ENCODE results near the gene SUPT5H.

The SUPT5H gene

GRCh38 chr19:39408392-39409207, 36.8 kb upstream of the SUPT5H start:
- TF ChIP-seq CTCF (IDR thresholded peaks at IDR 0.05; ENCODE audit: insufficient read depth, low read length, poor library complexity, severe bottlenecking) = no peak
- peaks cover 12% of the 10 kb centered on the region for H3K36me3 ChIP-seq (ENCODE audit: control insufficient read depth, insufficient read depth, low read length)
- peak overlapping the region; percentile 91 for H3K4me3 ChIP-seq (replicated peaks; ENCODE audit: low read depth, low read length)
- no peak for DNase-seq (ENCODE audit: extremely low read depth, insufficient read length)
- H3K27me3 ChIP-seq (replicated peaks; ENCODE audit: control insufficient read depth, insufficient read depth, low read length) = no peaks in the 10 kb centered on the region

DNA sequence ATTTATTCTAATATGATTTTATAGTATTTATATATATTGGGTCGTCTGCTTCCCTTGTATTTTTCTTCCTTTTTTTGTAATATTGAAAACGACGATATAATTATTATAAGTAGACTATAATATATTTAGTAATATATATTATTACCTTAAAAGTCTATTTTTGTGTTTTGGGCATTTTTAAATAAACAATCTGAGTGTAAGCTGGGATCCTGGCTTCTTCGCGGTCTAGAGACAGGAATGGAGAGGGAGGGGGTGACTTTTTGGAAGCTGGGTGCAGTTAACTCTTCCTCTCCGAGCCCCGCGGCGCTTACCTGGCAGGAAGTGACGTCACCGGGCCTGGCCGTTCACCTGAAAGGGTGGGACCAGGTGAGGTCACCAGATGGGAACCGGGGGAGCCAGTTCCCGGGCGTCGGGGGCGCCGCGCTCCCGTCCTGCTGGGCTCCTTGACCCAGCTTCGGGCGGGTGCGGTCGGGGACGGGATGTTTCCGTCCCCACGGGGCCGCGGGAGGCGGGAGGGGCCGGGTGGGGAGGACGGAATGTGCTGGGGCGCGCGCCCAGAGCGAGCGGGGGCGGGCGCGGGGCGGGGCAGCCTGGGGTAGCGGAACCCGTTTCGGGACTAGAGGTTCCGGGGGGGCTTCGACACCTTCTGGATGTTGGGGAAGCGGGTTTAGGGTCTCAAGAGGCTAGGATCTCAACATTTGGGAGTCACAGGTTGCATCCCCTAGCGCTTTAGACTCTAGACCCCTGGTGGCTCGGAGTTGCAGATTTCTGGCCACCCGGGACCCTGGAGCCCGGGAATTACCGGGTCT, 36.0 kb upstream of the SUPT5H start:
- Histone ChIP-seq H3K27me3 (replicated peaks; ENCODE audit: control insufficient read depth, insufficient read depth, low read length) (no peaks in the 10 kb centered on the region), H3K36me3 (ENCODE audit: control insufficient read depth, insufficient read depth, low read length) (peaks cover 12% of the 10 kb centered on the region), H3K4me3 (replicated peaks; ENCODE audit: low read depth, low read length) (peak overlapping the region; percentile 91)
- no peak for TF ChIP-seq CTCF (IDR thresholded peaks at IDR 0.05; ENCODE audit: insufficient read depth, low read length, poor library complexity, severe bottlenecking)
- DNase-seq (ENCODE audit: extremely low read depth, insufficient read length) = peak; percentile 84

DNA sequence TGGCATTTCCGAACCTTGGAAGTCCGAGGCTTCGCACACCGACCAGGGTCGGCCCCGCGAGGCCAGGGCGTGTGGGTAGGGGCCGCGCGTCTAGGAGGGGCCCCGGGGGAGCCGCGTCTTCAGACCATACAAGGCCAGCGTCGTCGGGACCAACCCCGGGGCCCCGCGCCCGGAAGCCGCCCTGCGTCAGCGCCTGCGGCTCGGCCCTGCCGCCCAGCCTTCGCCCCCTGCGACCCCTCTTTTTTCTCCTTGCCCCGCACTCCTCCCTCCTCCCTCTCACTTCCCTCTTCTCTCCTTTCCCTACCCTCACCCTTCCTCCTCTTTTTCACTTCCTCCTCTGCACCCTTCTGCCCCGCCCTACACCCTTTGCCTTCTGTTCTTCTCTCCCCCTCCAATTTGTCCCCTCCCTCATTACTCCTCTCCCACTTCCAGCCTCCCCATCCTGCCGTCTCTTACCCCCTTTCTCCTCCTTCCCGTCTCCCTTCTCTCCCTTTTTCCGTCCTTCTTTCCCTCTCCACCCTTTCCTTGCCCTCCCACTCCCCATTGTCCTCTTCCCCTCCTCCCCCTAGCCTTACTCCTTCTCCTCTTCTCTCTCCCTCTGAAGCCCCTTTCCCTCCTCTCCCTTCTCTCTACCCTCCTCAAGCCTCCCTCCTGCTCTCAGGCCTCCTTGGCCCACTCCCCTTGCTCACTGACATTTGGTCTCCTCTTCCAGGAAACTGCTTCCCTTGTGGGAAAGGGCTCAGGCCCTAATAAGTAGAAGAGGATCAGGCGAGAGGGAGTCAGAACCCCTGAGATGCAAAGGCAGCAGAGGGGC, 35.2 kb upstream of the SUPT5H start:
- Histone ChIP-seq H3K36me3 (ENCODE audit: control insufficient read depth, insufficient read depth, low read length) (peaks cover 14% of the 10 kb centered on the region), H3K4me3 (replicated peaks; ENCODE audit: low read depth, low read length) (peak overlapping the region; percentile 91), H3K27me3 (replicated peaks; ENCODE audit: control insufficient read depth, insufficient read depth, low read length) (no peaks in the 10 kb centered on the region)
- peak; percentile 90 for DNase-seq (ENCODE audit: extremely low read depth, insufficient read length)
- no peak for TF ChIP-seq CTCF (IDR thresholded peaks at IDR 0.05; ENCODE audit: insufficient read depth, low read length, poor library complexity, severe bottlenecking)

DNA sequence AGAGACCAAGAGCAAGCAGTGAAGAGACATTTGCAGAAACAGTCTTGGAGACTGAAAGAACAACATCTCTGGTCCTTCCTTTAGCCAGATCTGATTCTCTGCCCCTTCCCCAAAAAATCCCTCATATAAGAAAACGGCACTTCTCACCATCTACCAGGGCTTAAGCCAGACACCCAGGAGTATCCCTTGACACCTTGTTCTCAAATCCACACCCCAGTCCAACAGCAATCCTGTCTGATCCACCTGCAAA, 34.6 kb upstream of the SUPT5H start:
- TF ChIP-seq CTCF (IDR thresholded peaks at IDR 0.05; ENCODE audit: insufficient read depth, low read length, poor library complexity, severe bottlenecking) = no peak
- H3K27me3 ChIP-seq (replicated peaks; ENCODE audit: control insufficient read depth, insufficient read depth, low read length) = no peaks in the 10 kb centered on the region
- peaks cover 16% of the 10 kb centered on the region for H3K36me3 ChIP-seq (ENCODE audit: control insufficient read depth, insufficient read depth, low read length)
- DNase-seq (ENCODE audit: extremely low read depth, insufficient read length) = no peak
- H3K4me3 ChIP-seq (replicated peaks; ENCODE audit: low read depth, low read length) = peak overlapping the region; percentile 91

- H3K4me3 ChIP-seq (replicated peaks; ENCODE audit: low read depth, low read length) = peak overlapping the region; percentile 91
- peaks cover 16% of the 10 kb centered on the region for H3K36me3 ChIP-seq (ENCODE audit: control insufficient read depth, insufficient read depth, low read length)
- H3K27me3 ChIP-seq (replicated peaks; ENCODE audit: control insufficient read depth, insufficient read depth, low read length) = no peaks in the 10 kb centered on the region
- no peak for TF ChIP-seq CTCF (IDR thresholded peaks at IDR 0.05; ENCODE audit: insufficient read depth, low read length, poor library complexity, severe bottlenecking)
- DNase-seq (ENCODE audit: extremely low read depth, insufficient read length) = peak; percentile 50
Observed at GRCh38 chr19:39411081-39411831, 34.1 kb upstream of the SUPT5H start.

Measured in GM06990 (cell line).